GM12891 (cell line): ENCODE results near the gene EPHA10. TPM values are rescaled to one million over a fixed set of nuclear protein-coding genes. Genes with fewer than 3 reads are reported as not detected.

ENCODE experiments used
- DNase-seq: peaks from one replicate; pipeline ENCODE4 v3.0.0; 2011; ENCODE audit warnings: low spot score; ENCODE audit not compliant: insufficient read length
- FAIRE-seq: peaks from 2 replicates; lab custom pipeline; 2011; peaks lifted over from hg19 to GRCh38; lab: Jason Lieb, UNC
- PAX5 ChIP-seq: IDR thresholded peaks from 2 replicates; pipeline ENCODE4 v1.6.1; 2011; ENCODE audit warnings: low read length, moderate library complexity, mild to moderate bottlenecking; ENCODE audit not compliant: insufficient read depth, severe bottlenecking
- POLR2A ChIP-seq: IDR thresholded peaks from 2 replicates; pipeline ENCODE4 v1.6.1; 2011; ENCODE audit warnings: low read depth, low read length, control low read depth
- POLR2AphosphoS5 ChIP-seq: IDR thresholded peaks from 2 replicates; pipeline ENCODE4 v1.6.1; 2011; ENCODE audit warnings: low read depth, low read length, control low read depth
- POU2F2 ChIP-seq: IDR thresholded peaks from 2 replicates; pipeline ENCODE4 v1.6.1; 2011; ENCODE audit warnings: low read depth, mild to moderate bottlenecking, control low read depth, low read length, moderate library complexity
- SPI1 ChIP-seq: IDR thresholded peaks from 2 replicates; pipeline ENCODE4 v1.6.1; 2011; ENCODE audit warnings: low read depth, low read length, control low read depth
- TAF1 ChIP-seq: IDR thresholded peaks from 2 replicates; pipeline ENCODE4 v1.6.1; 2011; ENCODE audit warnings: low read depth, low read length, control low read depth
- polyA plus RNA-seq: library from polyadenylated mRNA; unstranded; fragments of >200 nt; gene quantifications from one replicate; pipeline ENCODE4 v1.2.1, GENCODE V29; 2012; ENCODE audit warnings: low read depth, missing spikeins, inconsistent platforms; ENCODE audit not compliant: missing spikeins

Gene EPHA10
- polyA plus RNA-seq: 0.05 TPM

DNA sequence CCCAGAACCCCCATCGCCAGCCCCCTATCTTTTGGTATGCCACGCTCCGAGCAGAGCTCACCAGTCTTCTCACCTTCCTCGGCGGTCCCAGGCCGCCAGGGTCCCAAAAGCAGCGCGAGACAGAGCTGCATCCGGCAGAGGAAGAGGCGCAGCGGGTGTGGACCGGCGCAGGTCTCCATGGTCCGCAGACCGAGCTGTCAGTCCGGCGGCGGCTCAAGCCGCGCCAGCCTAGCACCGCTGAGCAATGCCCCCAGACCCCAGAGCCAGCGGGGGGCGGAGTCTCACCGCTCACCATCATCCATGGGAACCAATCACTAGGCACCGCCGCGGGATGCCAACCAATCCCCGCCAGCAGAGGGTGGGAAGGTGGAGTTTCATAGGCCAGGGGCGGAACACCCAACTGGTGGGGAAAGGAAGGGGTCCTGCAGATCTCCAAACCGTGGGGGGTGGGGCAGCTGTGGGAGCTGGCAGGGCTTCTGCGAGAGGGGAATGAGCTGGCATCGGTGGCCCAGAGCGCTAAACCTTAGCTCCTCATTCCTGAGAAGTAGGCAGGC is at the start of gene EPHA10:
EPHA10 (minus strand) TSS at position 233 of the 554 bp plus-strand sequence; CDS start at position 179, 54 bp downstream.
- no peak for TF ChIP-seq POU2F2
- no peak for TF ChIP-seq PAX5
- no peak for TF ChIP-seq SPI1
- no peak for TF ChIP-seq POLR2AphosphoS5
- no peak for TF ChIP-seq POLR2A
- no peak for TF ChIP-seq TAF1
- FAIRE-seq: no peak
- no peak for DNase-seq

DNA sequence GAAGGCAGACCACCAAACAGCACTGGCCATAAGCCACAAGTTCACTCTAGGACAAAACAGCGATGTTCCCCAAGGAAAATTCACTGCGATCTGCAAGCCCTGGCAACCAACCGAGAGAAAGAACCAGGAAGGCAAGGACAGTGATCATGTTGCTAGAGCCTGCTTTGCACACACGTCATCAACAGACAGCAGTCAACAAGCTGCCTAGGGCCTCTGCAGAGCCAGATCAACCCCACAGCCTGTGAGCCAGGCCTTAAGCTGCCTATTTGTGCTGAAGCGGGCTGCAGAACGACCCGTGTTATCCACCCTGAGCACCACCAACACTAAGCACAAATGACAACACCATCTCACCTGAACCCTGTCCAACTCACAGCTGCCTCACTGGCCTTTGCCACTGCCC is 49.3 kb upstream of the EPHA10 start:
- no peak for DNase-seq
- no peak for TF ChIP-seq POU2F2
- no peak for FAIRE-seq

DNA sequence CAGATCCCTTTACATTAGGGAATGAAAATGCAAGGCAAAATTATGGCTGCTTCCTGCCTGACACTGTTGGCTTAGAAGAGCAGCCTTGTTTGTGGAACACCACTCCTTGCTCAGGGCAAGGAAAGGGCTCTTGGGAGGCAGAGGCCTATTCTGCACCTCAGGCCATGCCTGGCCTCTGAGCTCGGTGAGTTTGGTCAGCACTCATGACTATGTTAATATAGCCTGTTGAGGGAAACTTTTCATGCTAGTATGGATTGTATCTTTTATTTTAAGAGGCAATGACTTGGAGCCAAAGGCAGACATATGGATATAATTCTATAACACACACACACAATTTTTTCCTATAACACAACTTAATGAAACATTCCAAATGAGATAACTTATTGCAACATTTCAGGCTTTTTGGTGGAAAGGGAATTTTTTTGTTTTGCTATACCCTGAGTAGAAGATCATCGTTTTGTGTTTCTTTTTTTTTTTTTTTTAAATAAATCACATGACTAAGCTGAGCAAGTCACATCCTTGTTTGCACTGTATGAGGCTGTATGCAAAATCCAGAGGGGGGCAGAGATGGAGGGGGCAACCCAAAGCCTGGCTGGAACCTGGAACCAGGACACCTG is 48.7 kb upstream of the EPHA10 start:
- DNase-seq (no peak), FAIRE-seq (no peak)
- TF ChIP-seq POU2F2 (no peak), POLR2AphosphoS5 (no peak), PAX5 (no peak), TAF1 (no peak), POLR2A (no peak), SPI1 (no peak)

DNA sequence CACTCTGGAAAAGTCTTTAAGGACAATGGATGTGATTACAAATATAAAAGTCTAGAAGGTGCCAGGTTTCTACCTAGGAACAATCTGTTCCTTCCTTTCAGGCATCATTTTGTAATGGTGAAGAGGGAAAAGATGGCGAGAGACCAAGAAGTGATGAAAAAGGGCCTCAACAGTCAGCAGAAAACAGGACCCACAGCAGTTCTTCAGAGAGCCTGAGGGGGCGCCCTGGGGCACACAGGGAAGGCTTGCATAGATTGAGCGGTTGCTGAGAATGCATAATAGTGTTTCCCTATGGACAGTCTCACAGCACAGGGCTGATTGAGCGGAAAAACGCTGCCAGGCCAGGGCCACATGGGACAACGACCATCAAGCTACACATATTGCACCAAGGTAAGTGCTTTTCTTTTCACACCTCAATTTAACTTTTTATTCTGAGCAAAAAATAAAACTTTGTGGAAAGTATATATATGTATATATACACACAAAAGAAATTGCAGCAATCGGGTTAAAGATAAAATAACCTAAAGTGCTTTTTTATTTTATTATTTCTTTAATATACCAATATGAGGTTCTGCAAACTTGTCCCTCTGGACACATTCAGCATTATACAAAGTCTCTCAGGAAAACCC is 46.2 kb upstream of the EPHA10 start:
- FAIRE-seq: peak; percentile 87
- DNase-seq: peak; percentile 47
- TF ChIP-seq POLR2AphosphoS5 (no peak), POU2F2 (peak; percentile 86)

DNA sequence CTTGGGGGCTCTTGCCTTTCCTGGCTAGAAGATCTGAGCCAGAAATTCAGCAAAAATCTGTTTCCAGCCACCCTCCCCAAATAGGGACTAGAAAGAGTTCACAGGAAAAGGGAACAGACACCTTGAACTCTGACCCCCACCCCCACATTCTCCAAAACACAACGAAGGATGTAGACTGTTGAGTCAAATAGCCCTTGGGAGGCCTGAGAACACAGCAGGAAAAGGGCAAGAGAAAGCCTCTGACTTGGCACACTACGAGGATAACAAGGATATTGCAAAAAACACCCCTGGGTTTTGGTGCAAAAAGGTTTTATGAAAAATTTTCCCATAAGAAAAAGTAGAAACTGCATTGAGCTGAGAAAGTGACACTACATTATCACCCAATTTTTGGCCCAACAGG is 45.0 kb upstream of the EPHA10 start:
- no peak for FAIRE-seq
- no peak for DNase-seq
- TF ChIP-seq TAF1 (no peak), PAX5 (no peak), POU2F2 (no peak), SPI1 (no peak), POLR2A (no peak), POLR2AphosphoS5 (no peak)

DNA sequence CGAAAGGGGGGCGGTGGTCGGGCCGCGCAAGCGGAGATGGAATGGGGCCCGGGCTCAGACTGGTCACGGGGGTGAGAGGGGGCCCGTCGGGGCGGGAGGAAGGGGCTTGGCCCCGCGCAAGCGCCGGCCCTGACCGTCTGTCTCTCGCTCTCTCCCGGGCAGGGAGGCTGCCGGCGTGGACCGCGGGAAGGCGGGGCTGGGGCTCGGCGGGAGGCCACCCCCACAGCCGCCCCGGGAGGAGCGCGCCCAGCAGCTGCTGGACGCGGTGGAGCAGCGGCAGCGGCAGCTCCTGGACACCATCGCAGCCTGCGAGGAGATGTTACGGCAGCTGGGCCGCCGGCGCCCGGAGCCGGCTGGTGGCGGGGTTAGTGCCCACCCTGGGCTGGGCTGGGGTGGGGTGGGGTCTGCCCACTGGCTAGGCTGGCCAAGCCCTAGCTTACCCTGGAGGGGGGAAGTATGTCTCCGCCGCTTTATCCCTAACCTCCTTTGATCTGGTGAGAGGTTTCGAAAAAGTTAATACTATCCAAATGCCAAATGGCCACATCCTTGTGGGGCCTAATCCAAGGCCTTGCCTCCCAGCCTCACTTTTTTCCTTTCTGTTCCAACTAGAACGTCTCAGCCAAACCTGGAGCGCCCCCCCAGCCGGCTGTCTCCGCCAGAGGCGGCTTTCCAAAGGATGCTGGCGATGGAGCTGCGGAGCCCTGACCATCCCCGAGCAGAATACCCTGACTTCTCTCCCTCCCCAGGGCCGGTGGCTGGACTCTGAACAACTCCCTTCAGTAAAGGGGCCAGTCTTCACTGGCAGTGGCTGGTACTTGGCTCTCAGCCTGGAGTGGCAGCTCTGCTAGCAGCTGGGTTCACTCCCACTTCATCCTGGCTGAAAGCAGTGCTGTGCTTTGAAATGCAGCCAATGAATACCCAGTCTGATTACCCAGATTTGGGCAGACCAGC is 43.7 kb upstream of the EPHA10 start:
- DNase-seq (no peak), FAIRE-seq (peak; percentile 85)
- TF ChIP-seq PAX5: no peak
- no peak for TF ChIP-seq POU2F2
- TF ChIP-seq POLR2A: no peak; the same call in 1 of the 2 replicates
- TF ChIP-seq TAF1: no peak
- TF ChIP-seq POLR2AphosphoS5: no peak
- TF ChIP-seq SPI1: no peak

DNA sequence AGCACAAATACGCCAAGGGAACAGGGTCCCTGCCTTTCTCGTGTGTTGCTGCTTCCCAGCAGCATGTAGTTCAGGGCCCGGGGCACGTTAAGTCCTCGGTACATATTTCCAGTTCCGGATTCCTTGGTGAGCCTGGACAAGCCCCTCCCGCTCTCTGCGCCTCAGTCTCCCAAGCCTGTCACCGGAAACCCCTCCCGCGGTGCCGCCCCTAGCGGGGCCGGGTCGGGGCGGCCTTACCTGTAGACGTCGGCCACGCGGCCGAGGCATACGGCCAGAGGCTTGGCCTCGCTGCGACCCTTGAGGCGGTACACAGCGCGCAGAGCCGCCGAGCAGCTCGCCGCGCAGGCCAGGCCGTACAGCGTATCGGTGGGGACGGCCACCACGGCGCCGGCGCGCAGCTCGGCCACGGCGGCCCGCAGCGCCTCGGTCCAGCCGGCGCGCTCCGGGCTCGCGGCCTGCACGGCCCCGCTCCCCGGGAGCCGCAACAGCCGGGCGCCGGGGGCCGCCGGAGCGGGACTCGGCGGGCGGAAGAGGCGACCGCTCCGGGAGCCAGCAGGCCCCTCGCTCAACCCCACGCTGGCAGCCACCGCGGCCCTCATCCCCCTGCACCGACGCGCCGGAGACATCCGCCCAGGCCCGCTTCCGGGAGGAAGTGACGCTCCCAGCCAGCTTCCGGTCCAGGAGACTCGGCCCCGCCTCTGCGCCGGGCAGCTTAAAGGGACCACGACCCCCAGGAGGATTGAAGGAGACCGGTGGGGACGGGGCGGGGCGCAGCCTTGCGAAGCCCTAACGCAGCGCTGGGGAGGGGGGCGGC is 42.8 kb upstream of the EPHA10 start, which contains the start of the genes C1orf122 and YRDC:
C1orf122 (plus strand) TSS at position 236 of the 814 bp plus-strand sequence. CDS start 615 bp downstream, outside the sequence.
YRDC (minus strand) TSS at position 654 of the 814 bp plus-strand sequence; CDS start at position 626, 28 bp downstream.
- peak; percentile 98 for FAIRE-seq
- peak; percentile 99 for DNase-seq
- TF ChIP-seq POU2F2 (no peak), TAF1 (peak; percentile 76), PAX5 (no peak), SPI1 (peak; percentile 73; the same call in 1 of the 2 replicates), POLR2A (peak; percentile 54; the same call in 1 of the 2 replicates), POLR2AphosphoS5 (peak; percentile 63; the same call in 1 of the 2 replicates)

DNA sequence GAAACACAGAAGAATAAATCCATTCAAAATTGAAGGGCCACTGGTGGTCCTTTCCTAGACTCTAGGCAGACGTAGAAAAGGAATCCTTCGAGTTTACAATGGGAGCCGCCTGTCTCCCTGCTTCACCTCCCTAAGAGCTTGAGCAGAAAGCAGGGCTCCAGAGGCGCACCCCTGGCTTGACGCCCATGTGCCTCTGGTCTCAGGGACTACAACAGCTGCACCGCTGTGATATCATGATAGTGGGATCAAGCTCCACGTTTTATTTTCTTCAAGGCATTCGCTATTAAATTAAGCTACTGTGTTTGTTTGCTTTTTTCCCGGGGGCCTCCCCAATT is 42.3 kb upstream of the EPHA10 start:
- DNase-seq (no peak), FAIRE-seq (peak; percentile 35)
- TF ChIP-seq POU2F2: no peak

DNA sequence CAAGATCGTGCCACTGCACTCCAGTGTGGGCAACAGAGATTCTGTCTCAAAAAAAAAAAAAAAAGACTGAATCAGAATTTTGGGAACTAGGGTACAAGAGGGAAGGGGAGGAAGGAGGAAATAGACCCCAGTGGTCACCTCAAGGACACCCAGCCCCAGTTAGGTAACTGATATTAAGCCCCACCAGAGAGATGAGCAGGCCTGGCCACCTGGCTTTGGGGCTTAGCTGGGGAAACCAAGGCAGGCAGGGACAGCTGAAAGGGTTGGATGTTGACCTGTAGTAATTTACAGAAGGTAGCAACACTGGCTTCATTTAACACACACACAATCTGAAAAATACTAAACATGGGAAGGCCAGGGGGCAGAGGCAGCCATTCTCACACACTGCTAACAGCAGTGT is 37.5 kb upstream of the EPHA10 start:
- DNase-seq: no peak
- TF ChIP-seq TAF1: no peak
- no peak for TF ChIP-seq POU2F2
- TF ChIP-seq POLR2AphosphoS5: peak; percentile 51; the same call in 1 of the 2 replicates
- TF ChIP-seq SPI1: no peak
- no peak; the same call in 1 of the 2 replicates for TF ChIP-seq POLR2A
- FAIRE-seq: no peak
